ENCODE measurements around the gene MRPL19. TPM values are rescaled to one million over a fixed set of nuclear protein-coding genes. Genes with fewer than 3 reads are reported as not detected.

The MRPL19 gene
- total and polyA plus RNA-seq, 2 of the 13 experiments (the other 11 are each of a cell fraction or from before 2014, with no cell fraction given): 43.2 to 163 TPM

DNA sequence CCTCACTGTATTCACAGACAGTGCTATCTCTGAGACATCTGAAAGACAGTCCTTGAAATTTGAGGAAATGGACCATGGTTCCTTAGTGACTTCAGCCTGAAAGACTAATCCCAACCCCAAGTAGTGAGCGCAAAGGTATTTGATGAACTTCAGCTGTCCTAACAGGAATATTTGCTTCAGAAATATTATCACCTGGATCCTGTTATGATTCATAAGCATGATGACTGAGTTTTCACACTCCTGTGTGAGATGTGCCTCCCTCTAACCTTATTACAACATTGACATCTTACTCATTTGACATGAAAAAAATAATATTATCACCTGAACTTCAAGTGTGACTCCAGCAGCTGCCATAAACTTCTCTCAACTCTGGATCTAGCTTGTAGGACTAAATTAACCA lies 11.6 kb upstream of the MRPL19 start (continued):
- no peak for TF ChIP-seq ZNF646 (CRISPR knock-in tag; IDR thresholded peaks at IDR 0.05)
- no peak for TF ChIP-seq ZNF253 (CRISPR knock-in tag; IDR thresholded peaks at IDR 0.05; ENCODE audit: borderline replicate concordance)
- TF ChIP-seq ZNF101 (CRISPR knock-in tag; IDR thresholded peaks at IDR 0.05; ENCODE audit: borderline replicate concordance, low read depth): no peak
- TF ChIP-seq TCF7L2 (IDR thresholded peaks at IDR 0.05; ENCODE audit: low read depth, low read length): no peak
- TF ChIP-seq ZNF30 (CRISPR knock-in tag; IDR thresholded peaks at IDR 0.05): no peak
- TF ChIP-seq PTBP1 (IDR thresholded peaks at IDR 0.05; ENCODE audit: low read depth, low read length, poor library complexity, severe bottlenecking): no peak
- no peak for TF ChIP-seq MIER3 (CRISPR knock-in tag; IDR thresholded peaks at IDR 0.05; ENCODE audit: borderline replicate concordance)
- TF ChIP-seq ZNF234 (CRISPR knock-in tag; conservative IDR thresholded peaks at IDR 0.05): no peak
- TF ChIP-seq BHLHE40 (IDR thresholded peaks at IDR 0.05; ENCODE audit: low read length): no peak
- no peak for TF ChIP-seq ZBTB20 (CRISPR knock-in tag; IDR thresholded peaks at IDR 0.05; ENCODE audit: borderline replicate concordance, low read depth)

Data from HepG2 (cell line).